HL-60/S4 treated with phorbol 12-myristate 13-acetate at 8.2 ng/mL for 4 days and 3 days (cell line): ENCODE results near the gene CTBP1.

Experiments used
- in situ Hi-C: fragments of 300-500 bp; cut with MboI; formaldehyde crosslinking; loops from 2 replicates; pipeline ENCODE4 v1.15.0; 2022; ENCODE audit warnings: low sequenced_read_pairs

The CTBP1 gene

DNA sequence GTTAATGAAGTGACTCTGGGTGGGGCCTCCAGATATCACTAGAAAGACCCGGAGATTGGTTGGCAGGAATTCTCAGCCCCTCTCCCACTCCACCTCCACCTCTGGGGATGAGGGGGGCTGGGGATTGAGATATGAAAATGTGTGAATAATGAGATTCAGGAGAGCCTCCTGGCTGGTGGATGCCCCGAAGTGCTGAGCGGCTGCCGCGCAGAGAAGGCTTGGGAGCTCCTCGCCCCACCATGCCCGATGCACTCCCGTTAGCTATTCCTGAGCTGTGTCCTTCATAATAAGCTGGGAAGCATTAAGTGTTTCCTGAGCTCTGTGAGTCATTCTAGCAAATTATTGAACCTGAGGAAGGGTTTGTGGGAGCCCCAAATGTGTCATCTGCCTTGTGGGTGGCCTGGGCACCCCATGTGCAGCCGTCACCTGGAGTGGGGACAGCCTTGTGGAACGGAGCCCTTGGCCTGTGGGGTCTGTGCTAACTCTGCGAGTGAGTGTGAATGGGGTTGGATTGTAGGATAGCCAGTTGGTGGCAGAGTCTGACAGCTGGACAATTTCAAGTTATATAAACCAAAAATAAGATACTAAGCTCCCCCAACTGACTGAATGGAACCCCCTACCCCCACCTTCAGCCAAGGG is 36.3 kb upstream of the CTBP1 start:
- in situ Hi-C loops, result no loop called here

DNA sequence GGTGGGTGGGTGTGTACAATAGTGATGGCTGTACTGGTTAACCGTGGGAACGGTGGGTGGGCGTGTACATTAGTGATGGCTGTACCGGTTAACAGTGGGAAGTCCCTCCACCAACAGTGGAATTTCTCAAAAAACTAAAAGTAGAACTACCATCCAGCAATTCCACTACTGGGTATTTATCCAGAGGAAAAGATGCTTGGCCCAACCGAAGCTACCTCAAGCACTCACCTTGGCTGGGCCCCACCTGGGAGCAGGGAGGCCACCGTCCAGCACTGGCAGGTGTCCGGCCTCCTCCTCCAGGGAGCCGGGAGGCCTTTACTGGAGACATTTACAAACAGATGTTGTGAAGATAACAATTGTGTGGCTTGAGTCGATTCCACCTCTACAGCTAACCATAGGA is 34.8 kb upstream of the CTBP1 start:
- in situ Hi-C loops, result no loop called here

DNA sequence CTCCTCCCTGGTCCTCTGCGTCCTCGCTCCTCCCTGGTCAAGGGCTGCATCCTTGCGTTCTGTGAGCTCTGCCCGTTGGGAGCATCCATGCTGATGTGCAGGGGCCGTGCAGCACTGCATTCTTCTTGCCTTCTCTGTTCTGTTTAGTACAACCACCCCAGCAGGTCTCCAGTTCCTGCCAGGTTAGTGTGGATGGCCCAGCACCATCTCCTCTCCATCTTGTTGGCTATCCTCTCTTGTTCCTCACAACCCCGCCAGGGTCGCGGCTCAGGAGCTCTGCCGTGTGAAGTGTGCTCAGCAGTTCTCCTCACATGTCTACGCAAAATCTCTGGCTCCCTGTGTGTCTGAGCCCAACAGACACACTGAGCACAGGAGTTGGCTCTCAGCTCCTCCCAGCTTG is 30.3 kb upstream of the CTBP1 start:
- in situ Hi-C loops, result no loop called here

DNA sequence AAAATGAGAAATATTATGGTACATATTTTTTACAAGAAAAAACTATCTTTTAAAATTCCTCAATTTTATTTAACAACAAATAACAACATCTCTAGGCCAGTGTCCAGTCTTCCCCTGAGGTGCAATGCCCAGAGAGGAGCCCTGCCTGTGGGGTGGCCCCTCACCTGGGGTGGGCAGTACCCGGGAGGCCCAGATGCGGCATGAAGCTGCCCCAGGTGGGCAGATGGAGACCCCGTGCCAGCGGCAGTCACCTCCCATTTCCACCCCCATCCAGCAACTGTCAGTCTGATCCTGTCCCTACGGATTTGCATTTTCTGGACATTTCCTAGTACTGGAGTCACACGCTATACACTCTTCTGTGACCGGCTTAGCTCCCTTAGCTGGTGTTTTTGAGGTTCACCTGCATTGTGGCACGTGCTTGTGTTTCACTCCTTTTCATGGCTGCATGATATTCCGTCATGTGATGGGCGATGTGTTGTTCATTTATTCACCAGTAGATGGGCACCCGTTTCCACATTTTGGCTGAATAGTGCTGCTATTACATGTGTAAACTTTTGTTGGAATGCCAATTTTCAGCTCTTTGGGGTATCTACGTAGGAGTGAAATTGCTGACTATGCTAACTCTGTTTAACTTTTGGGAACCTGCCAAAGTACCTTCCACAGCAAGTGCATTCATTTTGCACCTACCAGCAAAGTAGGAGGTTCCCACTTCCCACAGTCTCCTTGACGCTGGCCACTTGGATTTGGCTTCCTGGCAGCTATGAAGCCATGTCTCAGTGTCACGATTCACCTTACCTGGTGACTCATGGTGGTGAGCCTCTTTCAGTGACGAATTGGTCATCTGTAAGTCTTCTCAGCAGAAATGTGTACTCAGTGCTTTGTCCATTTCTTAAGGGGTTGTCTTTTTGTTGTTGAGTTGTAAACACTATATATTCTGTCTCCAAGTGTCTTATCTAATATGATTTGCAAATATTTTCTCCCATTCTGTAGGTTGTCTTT is 29.0 kb upstream of the CTBP1 start:
- in situ Hi-C loops, result no loop called here

DNA sequence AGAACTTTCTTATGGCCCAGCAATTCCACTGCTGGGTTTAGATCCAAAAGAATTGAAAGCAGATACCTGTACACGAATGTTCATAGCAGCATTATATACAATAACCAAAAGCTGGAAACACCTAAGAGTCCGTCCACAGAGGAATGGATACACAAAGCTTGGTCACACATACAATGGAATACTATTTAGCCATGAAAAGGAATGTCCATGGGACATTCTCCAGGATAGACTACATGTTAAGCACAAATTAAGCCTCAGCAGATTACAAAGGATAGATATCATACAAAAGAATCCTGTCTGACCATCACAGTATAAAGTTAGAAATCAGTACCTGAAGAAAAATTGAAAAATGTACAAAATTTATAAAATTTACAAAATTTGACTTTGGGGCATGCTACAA is 28.1 kb upstream of the CTBP1 start:
- in situ Hi-C loops, result no loop called here

DNA sequence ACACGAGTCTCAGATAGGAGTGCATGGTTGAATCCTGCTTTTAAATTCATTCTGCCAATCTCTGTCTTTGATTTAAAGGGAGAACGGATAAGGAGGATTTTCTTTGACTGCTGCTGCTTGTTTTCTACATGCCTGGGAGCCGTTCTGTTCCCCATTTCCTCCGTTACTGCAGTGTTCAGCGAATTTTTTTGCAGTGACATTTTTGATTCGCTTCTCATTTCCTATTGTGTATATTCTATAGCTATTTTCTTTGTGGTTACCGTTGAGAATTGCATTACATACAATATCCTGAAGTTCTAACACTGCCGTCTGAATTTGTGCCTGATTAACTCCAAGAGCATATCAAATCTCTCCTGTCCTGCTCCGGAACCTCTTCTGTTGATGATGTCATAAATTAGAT is 25.9 kb upstream of the CTBP1 start:
- in situ Hi-C loops, result no loop called here

DNA sequence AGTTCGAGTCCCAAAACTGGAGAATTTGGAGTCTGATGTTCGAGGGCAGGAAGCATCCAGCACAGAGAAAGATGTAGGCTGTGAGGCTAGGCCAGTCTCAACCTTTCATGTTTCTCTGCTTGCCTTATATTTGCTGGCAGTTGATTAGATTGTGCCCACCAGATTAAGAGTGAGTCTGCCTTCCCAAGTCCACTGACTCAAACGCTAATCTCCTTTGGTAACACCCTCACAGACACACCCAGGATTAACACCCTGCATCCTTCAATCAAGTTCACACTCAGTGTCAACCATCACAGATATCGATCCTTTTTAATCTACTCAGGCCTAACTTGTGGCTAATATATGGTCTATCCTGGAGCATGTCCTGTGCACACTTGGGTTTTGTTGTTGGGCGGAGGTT is 22.8 kb upstream of the CTBP1 start:
- in situ Hi-C loops, result no loop called here

DNA sequence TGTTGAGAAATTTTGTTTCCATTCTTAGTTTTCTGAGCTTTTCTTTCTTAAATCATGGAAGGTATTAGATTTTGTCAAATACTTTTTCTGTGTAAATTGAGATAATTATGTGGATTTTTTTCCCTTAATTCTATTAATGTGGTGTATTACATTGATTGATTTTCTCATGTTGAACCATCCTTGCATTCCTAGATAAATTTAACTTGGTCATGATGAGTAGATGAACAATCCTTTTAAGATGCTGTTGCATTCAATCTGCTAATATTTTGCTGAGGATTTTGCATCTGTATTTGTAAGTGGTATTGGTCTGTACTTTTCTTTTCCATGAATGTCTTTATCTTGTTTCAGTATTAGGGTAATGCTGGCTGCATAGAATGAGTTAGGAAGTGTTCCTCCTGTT is 20.3 kb upstream of the CTBP1 start:
- in situ Hi-C loops, result loop anchor here (10.0 kb wide), 1 partner anchor 134 kb away; no protein-coding TSS in a partner anchor

DNA sequence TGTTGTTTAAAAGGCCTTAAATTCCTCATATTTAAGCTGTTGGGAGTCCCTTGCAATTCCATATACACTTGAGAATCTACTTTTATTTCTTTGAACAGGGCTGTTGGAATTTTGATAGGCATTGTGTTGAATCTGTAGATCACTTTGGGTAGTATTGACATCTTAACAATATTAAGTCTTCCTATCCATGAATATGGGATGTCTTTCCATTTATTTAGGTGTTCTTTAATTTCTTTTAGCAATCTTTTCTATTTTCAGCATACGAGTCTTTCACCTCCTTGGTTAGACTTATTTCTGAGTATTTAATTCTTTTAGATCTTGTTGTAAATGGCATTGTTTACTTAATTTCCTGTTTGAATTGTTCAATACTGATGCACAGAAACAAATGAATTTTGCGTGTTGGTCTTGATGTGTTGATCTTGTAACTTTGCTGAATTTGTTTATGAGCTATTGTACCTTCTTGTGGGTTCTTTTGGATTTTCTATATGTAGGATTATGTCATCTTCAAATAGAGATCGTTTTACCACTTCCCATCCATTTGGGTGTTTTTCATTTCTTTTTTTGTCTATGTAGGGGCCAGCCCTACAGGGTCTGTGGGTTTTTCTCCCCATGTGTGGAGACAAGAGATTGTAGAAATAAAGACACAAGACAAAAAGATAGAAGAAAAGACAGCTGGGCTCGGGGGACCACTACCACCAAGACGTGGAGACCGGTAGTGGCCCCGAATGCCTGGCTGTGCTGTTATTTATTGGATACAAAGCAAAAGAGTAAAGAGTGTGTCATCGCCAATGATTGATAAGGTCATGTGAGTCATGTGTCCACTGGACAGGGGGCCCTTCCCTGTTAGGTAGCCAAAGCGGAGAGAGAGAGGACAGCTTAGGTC is 18.2 kb upstream of the CTBP1 start:
- in situ Hi-C loops, result loop anchor here (10.0 kb wide), 1 partner anchor 132 kb away; no protein-coding TSS in a partner anchor

DNA sequence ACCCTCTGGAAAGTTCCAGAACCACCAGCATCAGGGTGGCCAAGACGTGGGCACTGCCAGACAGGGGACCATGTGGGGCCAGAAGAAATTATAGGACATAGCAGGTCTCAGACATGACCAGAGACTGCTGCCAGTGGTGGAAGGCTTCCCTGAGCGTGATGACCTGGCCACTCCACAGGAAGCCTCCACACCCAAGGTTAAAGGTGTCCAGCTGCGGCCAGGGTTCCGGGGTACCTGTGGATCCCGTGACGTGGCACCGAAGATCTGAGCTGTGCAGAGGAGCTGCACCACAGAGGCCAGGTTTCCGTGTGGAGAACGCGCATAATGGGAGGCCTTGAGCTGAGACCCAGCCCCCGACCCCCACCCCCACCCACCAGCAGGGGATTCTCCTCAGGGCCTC is 16.4 kb upstream of the CTBP1 start:
- in situ Hi-C loops, result loop anchor here (10.0 kb wide), 1 partner anchor 131 kb away; no protein-coding TSS in a partner anchor

DNA sequence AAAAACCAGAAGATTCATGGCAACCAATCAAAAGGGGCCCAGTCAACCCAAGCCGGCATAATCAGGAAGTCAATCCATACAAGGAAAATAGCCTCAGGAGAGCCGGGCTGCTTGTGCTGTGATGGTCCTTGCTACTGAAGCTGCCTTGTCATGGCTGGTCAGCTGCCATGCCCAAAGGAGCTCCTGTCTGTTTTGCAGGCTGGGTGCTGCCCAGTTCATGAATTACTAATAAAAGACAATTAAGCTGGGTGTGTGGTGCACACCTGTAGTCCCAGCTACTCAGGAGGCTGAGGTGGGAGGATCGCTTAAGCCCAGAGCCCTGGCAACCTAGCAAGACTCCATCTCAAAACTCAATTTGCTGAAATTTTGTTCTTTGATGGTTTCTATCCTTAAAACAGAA is 16.0 kb upstream of the CTBP1 start:
- in situ Hi-C loops, result loop anchor here (10.0 kb wide), 1 partner anchor 130 kb away; no protein-coding TSS in a partner anchor

DNA sequence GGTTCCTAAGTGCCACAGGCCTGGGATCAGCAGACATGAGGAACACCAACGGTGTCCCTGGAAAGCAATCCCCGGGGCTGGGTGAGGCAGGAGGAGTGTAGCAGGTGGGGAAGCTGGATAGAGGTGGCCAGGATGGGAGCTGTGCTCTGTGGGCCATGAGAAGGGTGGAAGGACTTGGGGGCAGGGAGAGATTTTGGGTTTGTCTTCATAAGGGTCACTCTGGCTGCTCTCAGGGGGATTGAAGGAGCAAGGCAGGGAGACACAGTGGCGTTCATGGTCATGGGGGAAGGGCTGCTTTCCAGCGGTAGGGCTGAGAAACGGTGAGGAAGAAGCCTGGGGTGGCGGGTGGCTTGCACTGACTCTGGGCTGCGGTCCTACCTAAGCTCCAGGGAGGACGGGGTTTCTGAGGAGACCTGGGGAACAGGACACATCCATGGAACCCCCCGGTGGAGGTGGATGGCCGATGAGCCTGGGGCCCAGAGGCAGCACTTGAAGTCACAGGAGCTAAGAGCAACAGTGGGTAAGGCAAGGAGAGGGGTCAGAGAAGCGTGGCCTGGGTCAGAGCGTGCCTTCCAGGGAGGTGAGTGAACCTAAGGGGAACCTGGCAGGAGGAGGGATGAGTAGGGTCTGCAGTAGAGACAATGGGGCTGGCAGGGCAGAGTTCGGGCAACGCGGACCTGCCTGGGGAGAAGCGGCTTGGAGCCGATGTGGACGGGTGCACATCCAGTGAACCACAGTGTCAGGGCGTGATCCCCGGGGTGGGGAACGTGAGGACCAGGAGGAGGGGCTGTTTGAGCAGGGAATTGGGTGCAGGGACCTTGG is 12.4 kb upstream of the CTBP1 start:
- in situ Hi-C loops, result loop anchor here (10.0 kb wide), 1 partner anchor 127 kb away; no protein-coding TSS in a partner anchor

DNA sequence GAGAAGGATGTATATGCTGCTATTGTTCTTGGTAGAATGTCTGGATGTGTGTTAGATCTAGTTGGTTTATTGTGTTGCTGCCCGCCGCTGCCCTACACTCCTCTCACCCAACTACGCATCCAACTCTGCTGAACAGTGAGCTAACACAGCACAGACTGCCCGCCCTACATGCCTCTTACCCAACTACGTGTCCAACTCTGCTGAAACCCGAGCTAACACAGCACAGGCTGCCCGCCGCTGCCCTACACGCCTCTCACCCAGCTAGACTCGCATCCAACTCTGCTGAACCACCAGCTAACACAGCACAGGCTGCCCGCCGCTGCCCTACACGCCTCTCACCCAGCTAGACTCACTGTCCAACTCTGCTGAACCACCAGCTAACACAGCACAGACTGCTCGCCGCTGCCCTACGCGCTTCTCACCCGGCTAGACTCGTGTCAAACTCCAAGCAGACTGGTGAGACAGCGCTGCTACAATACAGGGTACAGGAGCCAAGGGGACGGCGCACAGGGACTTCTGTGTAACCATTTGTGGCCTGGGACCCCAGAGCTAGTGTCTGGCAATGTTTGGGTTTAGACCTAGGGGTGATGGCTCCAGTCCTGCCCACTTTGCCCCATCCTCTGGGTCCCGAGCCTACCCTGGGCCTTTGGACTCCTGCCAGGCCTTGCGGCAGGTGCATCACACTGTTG is 11.6 kb upstream of the CTBP1 start:
- in situ Hi-C loops, result loop anchor here (10.0 kb wide), 1 partner anchor 126 kb away; no protein-coding TSS in a partner anchor

DNA sequence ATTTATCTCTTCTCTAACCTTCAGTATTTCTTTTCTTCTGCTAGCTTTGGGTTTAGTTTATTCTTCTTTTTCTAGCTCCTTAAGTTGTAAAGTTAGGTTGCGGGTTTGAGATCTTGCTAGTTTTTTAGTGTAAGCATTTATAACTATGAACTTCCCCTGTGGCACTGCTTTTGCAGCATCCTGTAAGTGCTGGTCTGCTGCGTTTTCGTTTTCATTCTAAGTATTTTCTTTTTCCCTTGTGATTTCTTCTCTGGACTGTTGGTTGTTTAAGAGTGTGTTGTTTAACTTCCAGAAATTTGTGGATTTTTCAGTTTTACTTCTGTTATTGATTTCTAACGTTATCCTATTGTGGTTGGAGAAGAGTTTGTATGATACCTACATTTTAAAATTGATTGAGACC is 11.0 kb upstream of the CTBP1 start:
- in situ Hi-C loops, result loop anchor here (10.0 kb wide), 1 partner anchor 125 kb away; no protein-coding TSS in a partner anchor

DNA sequence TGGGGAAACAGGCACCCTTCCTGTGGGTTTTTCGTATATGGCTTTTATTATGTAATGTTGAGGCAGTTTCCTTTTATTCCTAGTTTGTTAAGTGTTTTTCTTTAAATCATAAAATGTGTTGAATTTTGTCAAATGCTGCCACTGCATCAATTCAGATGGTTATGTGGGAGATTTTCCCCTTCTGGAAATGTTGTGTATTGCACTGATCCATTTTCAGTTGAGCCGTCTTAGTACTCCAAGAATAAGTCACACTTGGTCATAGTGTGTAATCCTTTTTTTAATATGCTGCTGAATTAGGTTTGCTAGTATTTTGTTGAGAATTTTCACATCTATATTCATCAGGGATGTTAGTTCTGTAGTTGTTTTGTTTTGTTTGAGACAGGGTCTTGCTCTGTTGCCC is 9.5 kb upstream of the CTBP1 start:
- in situ Hi-C loops, result no loop called here

DNA sequence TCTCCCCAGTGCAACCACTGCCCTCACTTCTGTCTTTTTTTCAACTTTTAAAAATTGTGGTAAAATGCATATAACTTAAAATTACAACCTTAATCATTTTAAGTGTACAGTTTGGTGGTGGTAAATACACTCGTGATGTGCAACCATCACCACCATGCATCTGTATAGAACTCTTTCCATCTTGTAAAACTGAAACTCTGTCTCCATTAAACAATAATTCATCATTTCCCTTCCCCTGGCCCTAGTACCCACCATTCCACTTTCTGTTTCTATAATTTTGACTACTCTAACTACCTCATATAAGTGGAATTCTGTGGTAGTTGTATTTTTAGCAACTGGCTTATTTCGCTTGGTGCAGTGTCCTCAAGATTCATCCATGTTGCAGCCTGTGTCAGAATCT is 6.8 kb upstream of the CTBP1 start:
- in situ Hi-C loops, result no loop called here

DNA sequence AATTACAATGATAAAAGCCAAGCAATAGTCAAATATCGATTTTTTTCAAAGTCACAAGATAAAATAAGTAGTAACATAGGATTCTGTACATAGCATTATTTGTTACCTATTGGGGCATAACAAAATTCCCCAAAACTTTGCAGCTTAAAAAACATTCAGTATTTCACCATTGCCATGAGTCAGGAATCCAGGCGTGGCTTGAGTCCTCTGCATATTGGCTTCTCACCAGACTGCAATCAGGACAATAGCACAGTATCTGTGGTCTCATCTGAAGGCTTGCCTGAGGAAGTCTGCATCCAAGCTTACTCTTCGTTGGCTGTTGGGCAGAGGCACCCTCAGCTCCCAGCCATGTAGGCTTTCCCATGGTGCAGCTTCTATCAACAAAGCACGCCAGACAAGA is 6.2 kb upstream of the CTBP1 start:
- in situ Hi-C loops, result no loop called here

DNA sequence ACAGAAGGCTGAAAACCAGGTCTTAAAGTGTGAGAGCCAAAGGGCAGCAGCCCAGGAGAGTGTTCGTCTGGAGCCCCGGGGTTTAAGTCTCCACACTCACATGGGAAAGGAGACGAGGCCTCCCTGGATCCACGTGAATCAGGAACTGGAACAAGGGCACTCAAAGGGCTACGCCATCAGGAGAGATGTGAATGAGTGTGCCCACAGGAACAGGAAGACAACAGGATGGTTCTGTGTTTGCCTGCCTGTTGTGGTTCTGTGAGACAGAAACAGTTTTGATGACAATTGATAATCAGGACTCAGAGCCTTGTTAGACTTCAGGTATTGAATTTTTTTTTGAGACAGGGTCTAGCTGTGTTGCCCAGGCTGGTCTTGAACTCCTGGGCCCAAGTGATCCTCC is 4.9 kb upstream of the CTBP1 start:
- in situ Hi-C loops, result no loop called here

DNA sequence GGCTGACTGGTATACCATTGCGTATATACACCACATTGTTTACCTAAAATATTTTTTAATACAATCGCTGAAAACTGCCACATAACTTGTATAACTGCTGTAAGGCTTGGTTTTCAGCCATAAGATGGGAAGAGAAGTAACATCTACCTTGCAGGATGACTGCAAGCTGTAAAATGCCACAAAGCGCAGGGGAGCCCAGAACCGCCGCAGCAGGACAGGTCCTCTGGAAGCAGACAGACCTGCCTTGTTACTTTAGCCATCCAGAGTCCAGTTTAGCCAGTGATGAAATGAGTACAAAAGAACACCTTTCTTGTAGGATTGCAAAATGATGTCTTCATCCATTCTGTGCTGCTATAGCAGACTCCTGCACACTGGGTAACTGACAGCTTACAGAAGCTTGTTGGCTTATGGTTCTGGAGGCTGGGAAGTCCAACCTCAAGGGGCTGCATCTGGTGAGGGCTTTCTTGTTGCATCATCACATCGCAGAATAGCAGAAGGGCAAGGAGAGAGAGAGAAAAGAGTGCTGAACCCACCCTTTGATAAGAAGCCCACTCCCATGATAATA is 4.1 kb upstream of the CTBP1 start:
- in situ Hi-C loops, result no loop called here
